Measurements from ENCODE around the gene PLA2G4A.

Gene PLA2G4A

DNA sequence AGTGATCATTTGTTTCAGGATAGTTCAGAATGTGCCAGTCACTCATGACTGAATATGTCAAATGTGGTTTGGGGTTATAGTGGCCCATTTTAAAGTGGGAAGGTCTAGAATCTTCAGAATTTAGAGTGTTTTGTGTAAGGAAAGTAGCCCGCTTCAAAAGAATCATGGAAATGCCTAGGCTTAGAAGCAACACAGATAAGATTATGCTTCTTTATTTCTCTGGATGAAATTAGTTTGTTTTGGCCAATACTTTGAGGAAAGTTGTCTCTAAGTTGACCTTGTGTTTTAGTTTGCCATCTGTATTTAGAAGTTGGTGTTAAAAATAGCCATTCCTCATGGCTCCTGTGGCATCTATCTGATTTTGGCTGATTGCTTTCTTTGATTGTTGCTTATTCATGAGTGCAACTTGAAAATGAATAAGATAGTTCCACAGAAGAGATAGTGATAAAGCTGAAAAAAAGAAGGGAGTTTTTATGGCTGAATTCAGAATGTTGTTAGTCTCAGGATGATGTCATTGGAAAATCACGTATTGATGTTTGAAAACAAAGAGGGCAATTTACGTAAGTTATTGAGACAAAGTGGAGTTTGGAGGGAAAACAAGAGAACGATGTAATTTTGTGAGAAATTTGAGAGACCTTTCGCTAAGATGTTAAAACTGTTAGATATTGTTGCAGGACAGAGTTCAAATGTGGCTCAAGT lies 71.9 kb downstream of the PLA2G4A start:
- H3K4me1 Mint-ChIP-seq, result no peaks in the 10 kb centered on the region
- no peaks in the 10 kb centered on the region for H3K9me3 Mint-ChIP-seq
- no peaks in the 10 kb centered on the region for H3K27me3 Mint-ChIP-seq (ENCODE audit: low read depth)
- H3K4me3 Mint-ChIP-seq, result no peak overlapping the region
- H3K36me3 Mint-ChIP-seq (ENCODE audit: low read depth), result no peaks in the 10 kb centered on the region
- TF ChIP-seq, protein P1, sequence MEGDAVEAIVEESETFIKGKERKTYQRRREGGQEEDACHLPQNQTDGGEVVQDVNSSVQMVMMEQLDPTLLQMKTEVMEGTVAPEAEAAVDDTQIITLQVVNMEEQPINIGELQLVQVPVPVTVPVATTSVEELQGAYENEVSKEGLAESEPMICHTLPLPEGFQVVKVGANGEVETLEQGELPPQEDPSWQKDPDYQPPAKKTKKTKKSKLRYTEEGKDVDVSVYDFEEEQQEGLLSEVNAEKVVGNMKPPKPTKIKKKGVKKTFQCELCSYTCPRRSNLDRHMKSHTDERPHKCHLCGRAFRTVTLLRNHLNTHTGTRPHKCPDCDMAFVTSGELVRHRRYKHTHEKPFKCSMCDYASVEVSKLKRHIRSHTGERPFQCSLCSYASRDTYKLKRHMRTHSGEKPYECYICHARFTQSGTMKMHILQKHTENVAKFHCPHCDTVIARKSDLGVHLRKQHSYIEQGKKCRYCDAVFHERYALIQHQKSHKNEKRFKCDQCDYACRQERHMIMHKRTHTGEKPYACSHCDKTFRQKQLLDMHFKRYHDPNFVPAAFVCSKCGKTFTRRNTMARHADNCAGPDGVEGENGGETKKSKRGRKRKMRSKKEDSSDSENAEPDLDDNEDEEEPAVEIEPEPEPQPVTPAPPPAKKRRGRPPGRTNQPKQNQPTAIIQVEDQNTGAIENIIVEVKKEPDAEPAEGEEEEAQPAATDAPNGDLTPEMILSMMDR (IDR thresholded peaks at IDR 0.05; ENCODE audit: unreplicated experiment in 3 of 3), result no peak
- H3K27ac Mint-ChIP-seq, result peak overlapping the region in 1 of 3 experiments; percentile 16

DNA sequence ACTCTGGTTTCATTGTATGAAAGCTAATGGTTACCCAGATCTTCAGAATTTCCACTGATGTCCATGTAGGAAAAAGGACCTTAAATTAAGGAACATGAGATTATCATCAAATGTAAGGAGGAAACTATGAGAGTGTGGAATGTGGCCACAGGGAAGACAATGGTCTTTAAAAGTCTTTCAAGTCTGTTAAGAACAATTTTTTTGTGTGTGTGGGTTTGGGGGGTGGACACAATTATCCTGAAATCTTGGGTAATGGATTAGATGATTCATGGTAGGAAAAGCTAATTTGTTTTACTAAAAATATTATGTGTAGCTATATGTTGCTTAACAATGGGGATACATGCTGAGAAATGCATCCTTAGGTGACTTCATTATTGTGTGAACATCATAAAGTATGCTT lies 72.9 kb downstream of the PLA2G4A start:
- TF ChIP-seq, protein P1 (IDR thresholded peaks at IDR 0.05; ENCODE audit: unreplicated experiment in 3 of 3), result no peak
- H3K4me3 Mint-ChIP-seq, result no peak overlapping the region
- no peaks in the 10 kb centered on the region for H3K36me3 Mint-ChIP-seq (ENCODE audit: low read depth)
- H3K27ac Mint-ChIP-seq, result no peak overlapping the region
- no peaks in the 10 kb centered on the region for H3K9me3 Mint-ChIP-seq
- H3K4me1 Mint-ChIP-seq, result peaks cover 9% of the 10 kb centered on the region
- H3K27me3 Mint-ChIP-seq (ENCODE audit: low read depth), result no peaks in the 10 kb centered on the region

DNA sequence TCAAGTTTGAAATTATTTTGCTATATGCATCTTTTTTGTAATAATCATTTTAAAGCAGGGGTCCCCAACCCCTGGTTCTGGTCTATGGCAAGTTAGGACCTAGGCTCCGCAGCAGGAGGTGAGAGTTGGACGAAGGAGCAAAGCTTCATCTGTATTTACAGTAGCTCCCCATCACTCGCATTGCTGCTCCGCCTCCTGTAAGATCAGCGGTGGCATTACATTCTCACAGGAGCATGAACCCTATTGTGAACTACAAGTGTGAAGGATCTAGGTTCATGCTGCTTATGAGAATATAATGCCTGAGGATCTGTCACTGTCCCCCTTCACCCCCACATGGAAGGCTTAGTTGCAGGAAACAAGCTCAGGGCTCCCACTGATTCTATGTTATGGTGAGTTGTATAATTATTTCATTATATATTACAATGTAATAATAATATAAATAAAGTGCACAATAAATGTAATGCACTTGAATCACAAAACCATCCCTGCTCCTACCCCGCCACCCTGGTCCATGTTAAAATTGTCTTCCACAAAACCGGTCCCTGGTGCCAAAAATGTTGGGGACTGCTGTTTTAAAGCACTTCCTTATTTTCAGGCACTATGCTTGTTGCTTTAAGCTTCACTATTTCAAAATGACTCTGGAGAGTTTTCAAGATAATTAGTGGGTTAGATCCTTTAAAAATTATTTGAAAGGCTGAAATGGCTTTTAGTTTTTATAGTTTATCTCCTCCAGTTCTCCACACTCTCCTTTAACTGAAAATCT lies 74.8 kb downstream of the PLA2G4A start:
- Mint-ChIP-seq H3K4me3 (no peak overlapping the region), H3K27me3 (ENCODE audit: low read depth) (no peaks in the 10 kb centered on the region), H3K4me1 (peaks cover 9% of the 10 kb centered on the region), H3K27ac (no peak overlapping the region), H3K9me3 (no peaks in the 10 kb centered on the region), H3K36me3 (ENCODE audit: low read depth) (no peaks in the 10 kb centered on the region)
- TF ChIP-seq, protein P1 (IDR thresholded peaks at IDR 0.05; ENCODE audit: unreplicated experiment in 3 of 3), result no peak

- Mint-ChIP-seq H3K4me1 (peaks cover 9% of the 10 kb centered on the region), H3K4me3 (no peak overlapping the region), H3K36me3 (ENCODE audit: low read depth) (no peaks in the 10 kb centered on the region), H3K9me3 (no peaks in the 10 kb centered on the region), H3K27me3 (ENCODE audit: low read depth) (no peaks in the 10 kb centered on the region), H3K27ac (no peak overlapping the region)
- TF ChIP-seq, protein P1 (IDR thresholded peaks at IDR 0.05; ENCODE audit: unreplicated experiment in 3 of 3), result no peak
Observed at GRCh38 chr1:186904361-186904760, 75.6 kb downstream of the PLA2G4A start.

- Mint-ChIP-seq H3K4me3 (no peak overlapping the region), H3K4me1 (peaks cover 9% of the 10 kb centered on the region), H3K27me3 (ENCODE audit: low read depth) (no peaks in the 10 kb centered on the region), H3K9me3 (no peaks in the 10 kb centered on the region), H3K27ac (peak overlapping the region; percentile 78 to 88 (median 81)), H3K36me3 (ENCODE audit: low read depth) (no peaks in the 10 kb centered on the region)
- TF ChIP-seq, protein P1 (IDR thresholded peaks at IDR 0.05; ENCODE audit: unreplicated experiment in 3 of 3), result no peak
Observed at GRCh38 chr1:186905561-186905960, 76.8 kb downstream of the PLA2G4A start.
